Prostate gland (tissue), 2 donors: ENCODE measurements around the gene UNK. TPM values are rescaled to one million over a fixed set of nuclear protein-coding genes. Genes with fewer than 3 reads are reported as not detected.
"Not testable (repeated sequence)": the region's sequence is repeated elsewhere in the genome, so short reads cannot be mapped to it uniquely, and the experiment has no call there.

ENCODE experiments used
- DNase-seq: peaks from one replicate; pipeline ENCODE4 v3.0.0-alpha.2; 2019; ENCODE audit warnings: low spot score
- H3K27ac ChIP-seq, 2 donors: fragments of 200-600 bp; sonication (generic); 2 replicates each; pipeline ENCODE4 v1.5.1; 2017 to 2019
- H3K27me3 ChIP-seq: fragments of 200-600 bp; sonication (generic); replicated peaks from 2 replicates; pipeline ENCODE4 v1.5.1; 2019; ENCODE audit not compliant: insufficient read depth
- H3K36me3 ChIP-seq, 2 donors: fragments of 200-600 bp; sonication (generic); 1 replicate in 1 of 2; 2 replicates in 1 of 2; pipeline versions ENCODE4 v1.5.1 to v1.8.1; 2017 to 2019
- H3K4me1 ChIP-seq: fragments of 200-600 bp; sonication (generic); replicated peaks from 2 replicates; pipeline ENCODE4 v1.5.1; 2019
- H3K4me3 ChIP-seq, 2 donors: fragments of 200-600 bp; sonication (generic); 2 replicates each; pipeline ENCODE4 v1.5.1; 2017 to 2019
- H3K9me3 ChIP-seq: fragments of 200-600 bp; sonication (generic); 2 replicates; pipeline ENCODE4 v1.5.1; 2017
- CTCF ChIP-seq, 4 experiments: fragments of 200-600 bp in 2 of 4; fragments of 450-650 bp in 2 of 4; sonication (generic) in 2 of 4; IDR thresholded peaks; 1 replicate in 3 of 4; 2 replicates in 1 of 4; pipeline ENCODE4 v1.5.1; 2016 to 2019; ENCODE audit warnings: antibody characterized with exemption in 4 of 4, mild to moderate bottlenecking in 2 of 4, moderate library complexity in 2 of 4
- POLR2A ChIP-seq: fragments of 450-650 bp; IDR thresholded peaks from one replicate; pipeline ENCODE4 v1.6.1; 2016; ENCODE audit warnings: antibody characterized with exemption, mild to moderate bottlenecking
- POLR2AphosphoS5 ChIP-seq: sonication (generic); formaldehyde crosslinking; IDR thresholded peaks from one replicate; pipeline ENCODE4 v1.6.1; 2017; ENCODE audit warnings: antibody characterized with exemption
- WGBS: methylation state at CpG from one replicate; pipeline ENCODE4 v1.1.5; 2018; 5-methylcytosine and 5-hydroxymethylcytosine counted together
- intact Hi-C: fragments of 100-400 bp; cut with DNase I; formaldehyde crosslinking; loops from one replicate; pipeline ENCODE4 v1.14.2; 2022
- total RNA-seq, 2 donors: library from RNA; depleted of rRNA; stranded (reverse); fragments of >200 nt; gene quantifications; one replicate each; pipeline ENCODE4 v1.1.0, GENCODE V29; 2016

Gene UNK
- total RNA-seq, 2 donors from 2014 or later, result 68.9 to 72.5 TPM

GRCh38 chr17:75809631-75810111 lies 25.1 kb downstream of the UNK start:
- Histone ChIP-seq H3K36me3 (peaks cover 0 to 22% of the 10 kb centered on the region in 2 donors), H3K9me3 (no peaks in the 10 kb centered on the region), H3K27ac (peak overlapping the region in 1 of 2 donors; percentile 26), H3K4me3 (no peak overlapping the region), H3K4me1 (no peaks in the 10 kb centered on the region), H3K27me3 (no peaks in the 10 kb centered on the region)
- TF ChIP-seq POLR2A (no peak), POLR2AphosphoS5 (no peak), CTCF (IDR thresholded peaks at IDR 0.05) (no peak)
- no peak for DNase-seq
- intact Hi-C loops, result no loop called here
- WGBS, result 88% methylated on average over 23 of the region's 24 CpGs

GRCh38 chr17:75810216-75810615 lies 25.6 kb downstream of the UNK start:
- Histone ChIP-seq H3K4me3 (no peak overlapping the region), H3K27ac (no peak overlapping the region), H3K9me3 (no peaks in the 10 kb centered on the region), H3K36me3 (peaks cover 0 to 22% of the 10 kb centered on the region in 2 donors), H3K4me1 (no peaks in the 10 kb centered on the region), H3K27me3 (no peaks in the 10 kb centered on the region)
- no peak for TF ChIP-seq POLR2A
- no peak for TF ChIP-seq CTCF (IDR thresholded peaks at IDR 0.05)
- no peak for TF ChIP-seq POLR2AphosphoS5
- DNase-seq, result no peak
- intact Hi-C loops, result no loop called here
- WGBS, result 92% methylated on average over 5 of the region's 5 CpGs

GRCh38 chr17:75810756-75811155 lies 26.1 kb downstream of the UNK start:
- H3K36me3 ChIP-seq, result peaks cover 0 to 22% of the 10 kb centered on the region in 2 donors
- 97% methylated on average over 11 of the region's 11 CpGs for WGBS
- H3K4me1 ChIP-seq, H3K27me3 ChIP-seq, H3K4me3 ChIP-seq, intact Hi-C loops, H3K9me3 ChIP-seq, H3K27ac ChIP-seq, DNase-seq: not testable (repeated sequence)

- no peak for DNase-seq
- Histone ChIP-seq H3K27ac (no peak overlapping the region), H3K4me1 (no peaks in the 10 kb centered on the region), H3K9me3 (no peaks in the 10 kb centered on the region), H3K27me3 (no peaks in the 10 kb centered on the region), H3K4me3 (no peak overlapping the region), H3K36me3 (peaks cover 0 to 22% of the 10 kb centered on the region in 2 donors)
- no peak for TF ChIP-seq POLR2AphosphoS5
- no peak for TF ChIP-seq POLR2A
- no peak for TF ChIP-seq CTCF (IDR thresholded peaks at IDR 0.05)
- intact Hi-C loops, result no loop called here
- WGBS, result 92% methylated on average over 7 of the region's 7 CpGs
Observed at GRCh38 chr17:75811174-75811573, 26.6 kb downstream of the UNK start.

GRCh38 chr17:75812096-75813013 lies 27.7 kb downstream of the UNK start:
- H3K36me3 ChIP-seq, result peaks cover 3 to 22% of the 10 kb centered on the region in 2 donors
- no peak overlapping the region for H3K27ac ChIP-seq
- no peaks in the 10 kb centered on the region for H3K4me1 ChIP-seq
- H3K9me3 ChIP-seq, result no peaks in the 10 kb centered on the region
- no peak overlapping the region for H3K4me3 ChIP-seq
- WGBS, result 87% methylated on average over 27 of the region's 27 CpGs
- no peak for TF ChIP-seq CTCF (IDR thresholded peaks at IDR 0.05)
- TF ChIP-seq POLR2AphosphoS5, result no peak
- TF ChIP-seq POLR2A, result no peak
- intact Hi-C loops, result no loop called here
- DNase-seq, result no peak
- no peaks in the 10 kb centered on the region for H3K27me3 ChIP-seq
